Neural progenitor cell (in vitro differentiated cells): ENCODE data around the gene MKNK1.

Experiments used
- CTCF ChIP-seq: fragments of 200-600 bp; sonication (generic); IDR thresholded peaks from 2 replicates; pipeline ENCODE4 v1.5.1; 2017; ENCODE audit warnings: antibody characterized with exemption, mild to moderate bottlenecking
- EZH2 ChIP-seq: fragments of 200-600 bp; sonication (generic); IDR thresholded peaks from 2 replicates; pipeline ENCODE4 v1.6.1; 2017; ENCODE audit warnings: antibody characterized with exemption, mild to moderate bottlenecking, moderate library complexity

GRCh38 chr1:46544561-46545240 is 59.4 kb downstream of the MKNK1 start:
- peak; percentile 9 for TF ChIP-seq CTCF
- peak; percentile 20 for TF ChIP-seq EZH2
